Stimulated activated CD4-positive, alpha-beta T cell treated with anti-CD3 and anti-CD28 coated beads, Interleukin-2, amount 100 ng/mL, for 48 hours (primary cell): ENCODE data around the gene CEP170B.

Experiments used
- DNase-seq, 2 donors: peaks; one replicate each; pipeline ENCODE4 v3.0.0-alpha.2; 2020

Gene CEP170B

DNA sequence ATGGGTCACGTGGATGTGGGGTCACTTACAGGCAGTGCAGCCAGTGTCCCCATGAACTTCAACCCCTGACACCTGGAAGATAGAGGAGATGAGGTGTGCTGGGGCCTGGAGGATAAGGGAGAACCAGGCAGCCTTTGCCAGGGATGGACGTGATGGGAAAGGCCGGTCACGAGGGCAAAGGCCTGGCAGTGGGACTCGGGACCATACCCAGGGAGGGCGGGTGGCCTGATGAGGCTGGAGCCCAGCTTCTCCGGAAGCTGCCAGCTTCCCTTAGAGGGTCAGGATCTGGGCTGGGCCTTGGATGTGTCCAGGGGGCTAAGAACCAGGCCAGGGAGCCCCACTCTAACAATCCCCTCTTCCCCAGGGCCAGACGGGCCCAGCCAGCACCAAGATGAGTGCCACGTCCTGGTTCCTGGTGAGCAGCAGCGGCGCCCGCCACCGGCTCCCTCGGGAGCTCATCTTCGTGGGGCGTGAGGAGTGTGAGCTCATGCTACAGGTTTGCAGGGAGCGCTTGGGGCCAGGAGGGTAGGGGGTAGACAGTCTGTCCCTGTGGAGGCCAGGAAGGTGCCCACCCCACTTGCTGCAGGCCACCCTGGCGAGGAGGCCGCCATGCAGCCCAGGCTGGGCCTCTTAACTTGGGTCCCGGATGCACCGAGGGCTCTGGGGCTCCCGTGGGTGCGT is 3.1 kb downstream of the CEP170B start:
- no peak for DNase-seq

DNA sequence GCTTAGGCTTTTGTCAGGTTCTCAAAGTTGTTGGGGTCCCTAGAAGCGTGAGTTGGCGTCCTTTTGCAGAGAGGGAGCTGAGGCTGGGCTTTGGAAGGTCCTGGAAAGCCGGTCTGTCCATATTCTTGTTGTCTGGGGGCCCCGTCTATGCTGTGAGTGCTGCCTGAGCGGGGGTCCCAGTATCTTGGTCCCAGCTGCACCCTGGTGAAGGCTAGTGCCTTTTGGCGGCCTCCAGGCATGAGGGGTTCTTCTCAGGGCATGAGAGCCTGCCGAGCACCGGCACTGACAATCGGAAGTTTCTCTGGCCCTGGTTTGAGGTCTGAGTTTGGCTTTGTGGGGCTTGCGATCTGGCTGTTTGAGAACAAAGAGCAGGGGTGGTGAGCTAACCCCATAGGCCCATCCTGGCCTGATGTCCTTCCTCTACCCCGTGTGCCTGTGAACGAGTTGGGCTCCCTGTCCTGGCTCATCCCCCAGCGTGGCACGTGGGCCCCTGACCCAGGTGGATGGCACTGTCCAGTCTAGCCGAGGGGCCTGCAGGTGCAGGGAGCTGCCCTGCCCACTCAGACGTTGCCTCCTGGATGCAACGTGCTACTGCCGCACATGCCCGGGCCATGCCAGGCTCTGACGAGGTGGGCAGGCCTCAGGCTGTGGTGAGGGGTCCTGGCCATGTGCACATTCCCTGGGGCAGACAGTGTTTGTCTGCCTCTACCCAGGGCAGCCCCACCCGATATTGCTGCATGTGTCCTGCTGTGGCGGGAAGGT is 3.9 kb downstream of the CEP170B start:
- no peak for DNase-seq

DNA sequence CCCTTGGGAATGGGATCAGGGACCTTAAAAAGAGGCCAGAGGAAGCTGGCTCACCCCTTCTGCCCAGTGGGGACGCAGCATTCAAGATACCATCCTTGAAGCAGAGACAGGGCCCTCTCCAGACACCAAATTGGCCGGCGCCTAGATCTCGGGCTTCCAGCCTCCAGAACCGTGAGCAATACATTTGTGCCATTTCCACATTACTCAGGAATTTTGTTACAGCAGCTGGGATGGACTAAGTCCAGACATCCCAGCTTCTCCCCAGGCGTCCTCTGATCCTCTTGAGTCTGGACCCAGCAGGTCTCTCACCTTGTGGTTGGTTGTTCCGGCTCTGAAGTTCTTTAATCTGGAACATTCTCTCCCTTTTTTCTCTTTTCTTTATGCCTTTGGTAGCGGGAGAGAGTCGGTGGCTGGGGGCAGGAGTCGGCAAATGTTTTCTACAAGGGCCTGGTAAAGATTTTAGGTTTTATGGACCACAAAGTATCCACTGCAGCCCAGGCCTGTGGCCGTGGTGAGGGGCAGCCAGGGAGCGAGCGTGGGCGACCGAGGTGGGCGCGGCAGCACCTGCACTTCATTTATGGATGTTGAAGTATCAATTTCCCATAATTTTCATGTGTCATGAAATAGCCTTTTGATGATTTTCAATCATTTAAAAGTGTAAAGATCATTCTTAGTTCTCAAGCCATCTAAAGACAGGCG is 4.8 kb downstream of the CEP170B start:
- DNase-seq: no peak

DNA sequence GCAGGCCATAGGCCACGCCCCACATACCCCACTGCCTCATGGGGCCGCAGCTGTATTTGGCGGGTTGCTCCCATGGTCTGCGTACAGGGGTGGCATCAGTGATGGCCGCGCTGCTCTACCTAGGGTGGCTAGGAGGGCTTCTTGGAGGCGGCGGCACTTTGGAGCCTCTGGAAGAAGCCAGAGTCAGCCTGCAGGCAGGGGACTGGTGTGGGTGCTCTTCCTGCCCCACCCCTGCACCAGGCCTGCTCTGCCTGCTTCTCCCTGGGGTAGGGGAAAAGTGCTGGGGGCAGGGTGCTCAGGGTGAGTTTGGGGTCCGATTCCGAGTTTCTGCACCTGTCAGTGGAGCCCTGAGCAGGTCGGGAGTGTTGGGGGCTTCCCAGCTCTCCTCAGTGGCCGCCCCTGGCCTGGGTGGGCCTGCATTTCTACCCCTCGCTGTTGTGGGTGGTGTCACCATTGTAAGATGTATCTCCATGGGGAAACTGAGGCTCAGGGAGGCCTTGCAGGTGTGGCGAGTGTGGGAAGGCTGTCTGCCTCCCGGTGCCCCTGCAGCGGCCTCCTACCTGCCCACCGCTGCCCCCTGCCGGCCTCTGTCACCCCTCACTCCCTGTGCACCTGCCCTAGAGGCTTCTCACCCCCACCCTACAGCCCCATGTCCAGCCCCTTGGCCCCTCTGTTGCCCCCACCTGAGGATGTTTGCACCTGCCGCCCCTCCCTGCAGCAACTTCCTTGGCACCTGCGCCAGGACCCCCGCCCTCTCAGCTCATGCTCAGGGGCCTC is 5.5 kb downstream of the CEP170B start:
- DNase-seq: peak; percentile 47 to 54

DNA sequence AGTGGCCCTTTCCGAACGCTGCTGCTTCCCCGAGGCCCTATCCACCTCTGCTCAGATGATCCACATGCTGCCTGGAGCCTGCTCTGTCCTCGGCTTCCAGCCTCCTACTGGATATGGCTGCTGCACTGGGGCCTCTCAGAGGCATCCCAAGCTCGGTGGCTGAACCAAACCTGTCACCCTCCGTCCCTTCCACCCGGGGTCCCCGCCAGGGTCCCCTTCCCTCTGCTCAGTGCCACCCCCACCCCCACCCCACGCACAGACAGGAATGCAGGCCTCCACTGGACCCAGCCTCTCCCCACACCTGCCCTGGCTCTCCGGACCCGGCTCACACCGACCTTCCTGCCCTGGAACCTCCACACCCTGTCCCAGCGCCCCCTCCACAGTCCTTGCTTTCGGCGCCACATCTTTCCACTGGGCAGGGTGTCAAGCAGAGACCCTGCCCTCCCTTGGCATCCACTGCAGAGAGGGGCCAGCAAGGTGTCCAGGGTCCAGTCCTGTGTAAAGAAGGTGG is 6.1 kb downstream of the CEP170B start:
- DNase-seq: no peak

DNA sequence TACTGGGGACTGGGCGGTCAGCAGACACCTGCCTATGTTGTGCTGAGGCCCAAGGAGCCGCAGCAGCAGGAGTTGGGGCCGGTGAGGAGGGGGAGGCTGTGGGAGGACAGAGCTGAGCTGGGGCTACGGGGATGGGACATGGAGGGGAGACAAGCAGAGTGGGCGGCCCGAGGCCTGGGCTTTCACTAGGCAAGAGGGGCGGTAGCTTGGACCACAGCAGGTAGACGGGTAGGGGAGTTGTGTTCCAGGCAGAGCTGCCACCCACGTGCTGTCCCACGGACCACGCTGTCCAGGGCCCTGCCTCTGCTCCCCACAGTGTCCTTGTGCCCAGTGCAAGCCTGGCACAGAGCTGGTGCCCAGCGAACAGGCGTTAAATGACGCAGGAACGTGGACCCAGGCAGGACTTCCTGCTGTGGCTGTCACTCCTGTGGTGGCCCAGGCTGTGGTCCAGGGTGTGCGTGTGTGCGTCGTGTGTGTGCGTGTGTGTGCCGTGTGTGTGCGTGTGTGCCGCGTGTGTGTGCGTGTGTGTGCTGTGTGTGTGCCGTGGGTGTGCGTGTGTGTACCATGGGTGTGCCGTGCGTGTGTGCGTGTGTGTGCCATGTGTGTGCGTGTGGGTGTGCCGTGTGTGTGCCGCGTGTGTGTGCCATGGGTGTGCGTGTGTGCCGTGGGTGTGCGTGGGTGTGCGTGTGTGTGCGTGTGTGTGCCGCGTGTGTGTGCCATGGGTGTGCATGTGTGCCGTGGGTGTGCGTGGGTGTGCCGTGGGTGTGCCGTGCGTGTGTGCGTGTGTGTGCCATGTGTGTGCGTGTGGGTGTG is 6.8 kb downstream of the CEP170B start:
- no peak for DNase-seq

DNA sequence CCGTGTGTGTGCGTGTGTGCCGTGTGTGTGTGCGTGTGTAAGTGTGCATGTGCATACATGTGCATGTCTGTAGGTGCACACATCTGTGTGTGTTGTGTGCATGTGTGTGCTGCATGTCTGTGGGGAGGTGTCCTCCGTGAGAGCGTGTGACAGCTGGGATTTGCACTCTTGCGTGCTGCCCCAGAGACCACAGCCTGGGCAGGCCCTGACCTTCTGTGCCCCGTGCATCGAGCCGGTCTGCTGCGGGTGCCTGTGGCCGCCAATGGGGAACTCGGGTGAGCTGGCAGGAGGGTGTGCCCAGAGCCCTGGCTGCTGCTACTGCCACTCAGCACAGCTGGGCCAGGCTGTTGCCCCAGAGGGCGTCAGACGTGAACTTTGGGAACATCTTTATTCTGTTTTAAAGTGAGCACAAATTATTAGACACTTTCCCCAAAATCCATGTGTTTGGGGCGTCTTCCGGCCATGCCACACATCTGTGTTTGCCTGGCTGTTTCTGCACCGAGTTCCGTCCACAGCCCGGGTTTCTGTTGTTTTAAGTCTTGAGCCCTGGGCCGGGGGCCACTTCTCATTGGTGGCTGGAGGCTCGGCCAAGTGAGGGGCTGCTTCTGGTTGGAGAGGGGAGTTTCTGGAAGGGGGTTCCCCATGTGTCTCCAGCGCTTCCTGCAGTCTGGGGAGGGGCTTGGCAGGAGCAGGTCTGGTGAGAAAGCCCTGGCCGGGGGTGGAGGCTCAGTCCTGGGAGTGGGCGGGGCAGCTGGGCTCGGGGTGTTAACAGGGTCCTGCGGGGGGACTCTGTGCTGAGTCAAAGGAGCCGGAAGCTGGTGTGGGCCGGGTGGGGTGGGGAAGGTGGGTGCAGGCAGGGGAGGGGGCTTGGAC is 7.6 kb downstream of the CEP170B start:
- no peak for DNase-seq

DNA sequence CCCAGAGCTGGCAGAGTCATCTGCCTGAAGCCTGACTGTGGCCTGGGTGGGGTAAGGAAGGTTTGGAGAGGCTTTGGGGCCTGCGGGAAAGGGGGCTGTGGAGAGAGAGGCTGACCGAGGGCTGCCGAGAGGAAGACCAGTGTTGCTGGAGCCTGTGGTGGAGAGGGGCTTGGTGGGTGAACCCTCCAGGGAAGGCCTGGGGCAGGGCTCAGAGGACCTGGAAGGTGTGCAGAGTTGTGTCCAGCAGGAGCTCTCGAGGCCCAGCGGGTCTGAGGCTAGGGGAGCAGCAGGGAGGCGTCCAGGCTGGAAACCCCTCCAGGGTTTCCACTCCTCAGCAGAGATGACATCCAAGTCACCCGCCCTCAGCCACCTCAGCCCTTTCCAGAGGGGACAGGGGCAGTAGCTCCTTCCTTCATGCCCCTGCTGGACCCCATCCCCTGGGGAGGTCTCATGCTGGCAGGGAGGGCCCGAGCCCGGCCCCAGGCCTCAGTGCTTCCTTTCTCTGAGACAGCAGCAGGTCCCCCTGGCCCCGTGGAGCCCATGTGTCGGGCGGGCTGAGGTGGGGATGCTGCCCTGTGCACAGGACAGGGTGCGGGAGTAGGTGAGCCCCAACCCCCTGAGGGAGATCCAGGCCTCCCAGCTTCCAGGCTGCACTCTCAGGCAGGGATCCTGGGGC is 8.4 kb downstream of the CEP170B start:
- no peak for DNase-seq

DNA sequence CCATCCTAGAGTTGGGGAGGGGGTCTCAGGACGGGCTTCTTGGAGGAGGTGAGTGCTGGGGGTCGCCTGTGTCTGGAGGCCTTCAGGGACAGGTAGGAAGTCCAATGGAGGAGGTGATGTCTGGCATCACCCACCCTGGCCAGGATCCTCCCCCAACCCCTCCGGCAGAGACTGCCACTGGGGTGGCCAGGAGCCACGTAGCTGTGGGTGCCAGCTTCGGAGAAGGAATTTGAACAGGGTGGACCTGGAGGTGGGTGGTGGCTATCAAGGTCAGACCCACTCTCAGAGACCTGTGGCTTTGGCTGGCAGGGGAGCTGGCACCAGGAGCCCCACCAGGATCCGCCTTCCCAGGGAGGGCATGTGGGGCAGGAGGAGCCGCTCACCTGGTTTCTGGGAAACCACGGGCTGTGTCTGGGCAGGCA is 9.1 kb downstream of the CEP170B start:
- DNase-seq: no peak

DNA sequence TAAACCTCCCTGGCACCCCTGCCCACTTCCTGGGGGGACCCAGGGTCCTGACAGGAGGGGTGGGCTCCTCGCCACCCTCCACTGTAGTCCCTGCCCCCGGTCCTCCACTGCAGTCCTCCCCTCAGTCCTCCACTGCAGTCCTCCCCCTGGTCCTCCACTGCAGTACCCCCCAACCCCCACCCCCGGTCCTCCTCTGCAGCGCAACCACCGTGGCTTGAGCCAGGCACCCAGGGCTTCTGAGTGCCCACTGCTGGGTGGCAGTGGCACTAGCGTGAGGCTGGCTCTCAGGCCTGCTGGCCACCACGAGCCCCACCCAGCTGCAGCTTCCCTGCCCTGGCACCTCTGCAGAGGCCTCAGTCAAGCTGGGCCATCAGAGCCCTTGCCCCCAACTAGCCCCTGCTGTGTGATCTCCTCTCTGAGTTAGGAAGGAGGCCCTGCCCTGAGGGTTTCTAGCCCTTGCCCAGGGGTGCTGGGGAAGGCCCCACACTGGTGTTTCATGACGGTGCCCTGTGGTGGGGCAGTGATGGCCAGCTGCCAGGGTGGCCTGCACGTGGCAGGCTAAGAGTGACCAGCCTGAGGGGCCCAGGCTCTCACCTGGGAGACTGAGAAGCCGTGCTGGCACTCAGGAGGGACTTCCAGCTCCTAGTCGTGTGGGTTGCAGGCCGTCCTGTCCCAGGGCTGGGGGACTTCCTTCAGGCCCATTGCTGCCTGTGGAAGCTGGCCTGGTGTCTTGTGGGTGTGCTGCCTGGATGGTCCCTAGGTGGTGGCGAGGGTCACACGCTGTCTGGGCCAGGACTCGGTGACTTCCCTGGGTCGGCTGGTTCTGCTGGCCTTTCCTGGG is 9.7 kb downstream of the CEP170B start:
- no peak for DNase-seq

DNA sequence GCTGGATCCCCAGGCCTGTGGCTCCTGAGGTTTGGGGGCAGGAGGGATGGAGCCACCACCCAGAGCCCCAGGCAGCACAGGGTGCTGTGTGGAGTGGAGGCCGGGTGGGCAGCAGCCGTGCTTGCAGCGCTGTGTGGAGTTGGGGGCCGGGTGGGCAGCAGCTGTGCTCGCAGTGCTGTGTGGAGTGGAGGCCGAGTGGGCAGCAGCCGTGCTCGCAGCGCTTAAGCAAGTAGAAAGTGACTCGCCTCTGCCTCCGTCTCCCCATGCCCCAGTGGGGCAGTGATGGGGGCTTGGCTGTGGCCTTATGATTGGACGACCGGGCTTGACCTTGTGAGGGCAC is 10.3 kb downstream of the CEP170B start:
- no peak for DNase-seq

DNA sequence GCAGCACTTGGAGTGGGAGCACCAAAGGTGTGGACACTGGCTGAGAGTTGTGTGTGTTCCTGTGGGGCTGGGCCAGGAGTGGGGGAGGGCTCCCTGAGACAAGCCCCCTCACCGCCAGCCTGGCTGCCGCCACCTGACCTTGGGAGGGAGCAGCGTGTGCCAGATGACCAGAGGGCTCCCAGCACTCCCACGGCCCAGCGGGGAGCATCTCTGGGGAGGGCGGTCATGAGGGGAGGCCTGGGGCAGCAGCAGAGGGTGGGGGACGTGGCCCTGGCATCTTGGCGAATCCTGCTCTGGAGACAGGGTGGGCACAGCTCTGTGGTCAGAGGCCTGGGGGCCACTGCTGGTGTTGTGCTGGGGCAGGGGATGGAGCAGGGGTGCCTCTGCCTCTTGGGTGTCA is 10.7 kb downstream of the CEP170B start:
- DNase-seq: no peak

DNA sequence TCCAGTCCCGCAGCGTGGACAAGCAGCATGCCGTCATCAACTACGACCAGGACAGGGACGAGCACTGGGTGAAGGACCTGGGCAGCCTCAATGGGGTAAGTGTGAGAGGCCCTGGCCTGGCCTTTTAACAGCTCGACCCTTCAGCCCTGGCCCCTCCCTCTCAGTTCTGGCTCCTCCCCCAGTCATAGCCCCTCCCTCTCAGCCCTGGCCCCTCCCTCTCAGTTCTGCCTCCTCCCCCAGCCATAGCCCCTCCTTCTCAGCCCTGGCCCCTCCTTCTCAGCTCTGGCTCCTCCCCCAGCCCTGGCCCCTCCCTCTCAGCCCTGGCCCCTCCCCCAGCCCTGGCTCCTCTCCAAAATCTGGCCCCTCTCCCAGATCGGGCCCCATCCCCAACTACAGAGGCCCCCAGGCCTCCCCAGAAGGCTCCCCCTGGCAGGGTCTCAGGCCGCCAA is 11.2 kb downstream of the CEP170B start:
- peak; percentile 33 to 46 for DNase-seq

DNA sequence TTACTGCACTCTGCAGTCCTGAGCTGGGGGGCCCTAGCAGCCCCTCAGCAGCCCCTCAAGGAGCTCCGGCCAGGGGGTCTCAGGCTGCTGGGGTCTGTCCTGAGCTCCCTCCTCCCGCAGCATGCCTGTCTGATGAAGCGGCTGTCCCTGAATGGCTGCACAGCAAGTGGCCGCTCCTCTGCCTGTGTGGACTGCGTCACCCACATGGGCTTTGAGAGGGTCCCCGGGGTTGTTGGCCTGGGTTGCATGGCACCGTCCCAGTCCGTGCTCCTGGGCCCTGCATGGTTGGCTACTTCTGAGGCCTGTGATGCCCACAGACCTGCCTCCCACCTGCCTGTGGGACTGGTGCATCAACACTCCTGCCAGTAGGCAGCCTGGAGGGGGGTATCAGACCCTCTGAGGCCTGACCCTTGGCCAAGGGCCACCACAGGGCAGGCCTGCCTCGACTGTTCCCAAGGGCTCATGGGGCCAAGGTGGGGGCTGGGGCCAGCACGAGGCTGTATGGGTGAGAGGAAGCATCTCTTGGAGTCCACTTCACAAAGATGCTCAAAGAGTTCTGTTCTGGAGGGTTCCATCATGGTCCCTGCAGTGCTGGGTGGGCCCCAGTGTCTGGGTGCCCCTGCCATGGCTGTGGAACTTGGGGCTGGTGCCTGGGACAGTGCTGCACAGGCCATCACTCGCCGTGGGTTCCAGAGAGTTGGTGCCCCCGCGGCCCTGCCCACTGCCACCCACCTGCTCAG is 12.2 kb downstream of the CEP170B start:
- no peak for DNase-seq

DNA sequence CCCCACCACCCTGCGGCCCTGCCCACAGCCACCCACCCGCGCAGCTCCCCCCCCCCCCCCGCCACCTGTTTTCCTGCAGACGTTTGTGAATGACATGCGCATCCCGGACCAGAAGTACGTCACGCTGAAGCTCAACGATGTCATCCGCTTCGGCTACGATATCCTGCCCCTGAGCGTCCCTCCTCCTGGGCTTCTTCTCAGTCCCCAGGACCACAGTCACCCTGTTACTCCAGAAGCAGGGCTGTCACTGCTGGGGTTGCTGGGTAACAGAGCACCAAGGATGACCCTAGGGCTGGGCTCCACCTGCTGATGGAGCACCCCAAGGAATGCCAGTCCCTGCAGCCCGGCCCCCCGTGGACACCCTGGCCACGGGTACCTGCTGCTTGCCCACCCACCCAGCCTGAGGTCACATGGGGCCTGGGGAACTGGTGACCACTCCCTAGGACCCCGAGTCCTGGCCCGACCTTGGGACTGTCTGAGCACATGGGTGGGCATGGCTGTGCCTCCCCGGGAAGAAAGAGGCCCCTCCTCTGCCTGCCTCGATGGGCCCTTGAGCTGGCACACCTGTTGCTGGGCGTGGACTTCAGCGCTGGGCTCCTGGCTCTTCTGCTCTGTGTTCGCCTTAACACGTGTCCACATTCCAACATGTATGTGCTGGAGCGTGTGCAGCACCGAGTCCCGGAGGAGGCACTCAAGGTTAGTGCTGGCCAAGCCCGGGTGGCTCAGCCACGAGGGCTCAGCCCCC is 12.9 kb downstream of the CEP170B start:
- no peak for DNase-seq

DNA sequence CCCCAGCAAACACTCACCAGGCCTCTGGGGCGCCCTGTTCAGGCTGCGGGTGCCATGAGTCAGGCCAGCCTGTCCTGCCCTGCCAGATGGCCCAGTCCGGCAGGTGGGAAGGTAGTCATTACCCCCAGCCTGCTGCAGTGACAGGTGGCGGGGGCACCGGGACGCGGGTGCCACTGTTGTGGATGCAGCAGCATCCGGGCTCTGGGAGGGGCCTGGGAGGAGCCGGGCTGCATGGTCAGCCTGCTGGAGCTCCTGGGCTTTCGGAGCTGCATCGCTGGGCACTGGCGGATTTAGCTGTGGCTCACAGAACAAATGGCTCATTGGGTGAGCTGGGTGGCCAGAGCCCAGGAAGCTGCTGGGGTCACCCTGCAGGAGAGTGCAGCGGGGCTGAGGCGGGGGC is 13.5 kb downstream of the CEP170B start:
- no peak for DNase-seq

DNA sequence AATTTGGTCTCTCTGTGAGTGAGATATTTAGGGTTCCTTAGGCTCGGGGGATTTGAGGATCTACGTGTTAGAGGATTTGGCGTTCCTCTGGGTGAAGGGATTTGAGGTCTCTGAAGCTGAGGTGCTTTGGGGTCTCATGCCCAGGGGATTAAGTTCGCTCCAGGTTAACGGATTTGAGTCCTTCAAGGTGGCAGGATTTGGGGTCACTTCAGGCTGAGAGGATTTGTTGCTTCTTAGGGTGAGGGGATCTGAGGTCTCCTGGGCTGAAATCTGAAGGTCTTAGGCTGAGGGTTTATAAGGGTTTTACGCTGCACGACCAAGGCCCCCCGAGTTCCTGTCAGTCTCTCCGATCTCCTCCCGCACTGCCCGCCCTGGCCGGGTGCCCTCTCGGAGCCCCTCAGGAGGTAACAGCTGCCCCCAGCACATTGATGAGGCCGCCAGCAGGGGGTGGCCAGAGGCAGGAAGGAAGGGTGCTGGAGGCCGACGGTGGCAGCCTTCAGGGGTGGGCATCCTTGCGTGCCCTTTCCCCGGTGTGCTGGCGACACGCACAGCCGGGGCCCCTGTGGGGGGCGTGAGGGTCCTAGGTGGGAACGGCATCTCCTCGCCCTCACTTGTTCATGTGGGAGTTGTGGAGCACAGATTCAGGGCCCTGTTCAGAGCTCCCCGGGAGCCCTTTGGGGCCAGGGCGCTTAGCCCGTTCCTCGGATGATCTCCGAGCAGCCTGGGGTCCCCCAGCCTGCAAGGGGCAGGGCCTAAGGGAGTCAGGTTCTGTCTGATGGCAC is 14.3 kb downstream of the CEP170B start:
- no peak for DNase-seq
